22Rv1 (cell line): ENCODE data around the gene APBA3.
"Not testable (repeated sequence)": the region's sequence is repeated elsewhere in the genome, so short reads cannot be mapped to it uniquely, and the experiment has no call there.

Source experiments
- ZFX ChIP-seq: fragments of 450-650 bp; IDR thresholded peaks from 2 replicates; pipeline ENCODE4 v1.6.1; 2017; ENCODE audit warnings: antibody characterized with exemption, borderline replicate concordance
- TF ChIP-seq, protein P1 (sequence below): fragments of 450-650 bp; IDR thresholded peaks from 2 replicates; pipeline ENCODE4 v1.5.1; 2017; ENCODE audit warnings: mild to moderate bottlenecking

DNA sequence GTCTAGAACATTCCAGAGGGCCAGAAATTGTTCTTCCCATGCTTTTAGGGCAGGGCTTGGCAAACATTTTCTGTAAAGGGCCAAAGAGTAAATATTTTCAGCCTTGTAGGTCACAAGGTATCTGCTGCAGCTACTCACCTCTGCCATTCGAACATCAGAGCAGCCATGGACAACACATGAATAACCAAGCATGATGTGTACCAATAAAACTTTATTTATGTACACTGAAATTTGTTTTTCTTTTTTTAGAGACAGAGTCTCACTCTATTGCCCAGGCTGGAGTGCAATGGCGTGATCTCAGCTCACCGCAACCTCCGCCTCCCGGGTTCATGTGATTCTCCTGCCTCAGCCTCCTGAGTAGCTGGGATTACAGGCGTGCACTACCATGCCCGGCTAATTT is 3.8 kb downstream of the APBA3 start:
- TF ChIP-seq, protein P1, sequence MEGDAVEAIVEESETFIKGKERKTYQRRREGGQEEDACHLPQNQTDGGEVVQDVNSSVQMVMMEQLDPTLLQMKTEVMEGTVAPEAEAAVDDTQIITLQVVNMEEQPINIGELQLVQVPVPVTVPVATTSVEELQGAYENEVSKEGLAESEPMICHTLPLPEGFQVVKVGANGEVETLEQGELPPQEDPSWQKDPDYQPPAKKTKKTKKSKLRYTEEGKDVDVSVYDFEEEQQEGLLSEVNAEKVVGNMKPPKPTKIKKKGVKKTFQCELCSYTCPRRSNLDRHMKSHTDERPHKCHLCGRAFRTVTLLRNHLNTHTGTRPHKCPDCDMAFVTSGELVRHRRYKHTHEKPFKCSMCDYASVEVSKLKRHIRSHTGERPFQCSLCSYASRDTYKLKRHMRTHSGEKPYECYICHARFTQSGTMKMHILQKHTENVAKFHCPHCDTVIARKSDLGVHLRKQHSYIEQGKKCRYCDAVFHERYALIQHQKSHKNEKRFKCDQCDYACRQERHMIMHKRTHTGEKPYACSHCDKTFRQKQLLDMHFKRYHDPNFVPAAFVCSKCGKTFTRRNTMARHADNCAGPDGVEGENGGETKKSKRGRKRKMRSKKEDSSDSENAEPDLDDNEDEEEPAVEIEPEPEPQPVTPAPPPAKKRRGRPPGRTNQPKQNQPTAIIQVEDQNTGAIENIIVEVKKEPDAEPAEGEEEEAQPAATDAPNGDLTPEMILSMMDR = not testable (repeated sequence)
- TF ChIP-seq ZFX = not testable (repeated sequence)
